T-helper 2 cell treated with Interferon-gamma antibody and Interleukin-4, amounts not matched to agents 5 μg/mL and 100 μg/mL, for 36 hours (primary cell): ENCODE measurements around the gene ORAI3.
"Not testable (repeated sequence)": the region's sequence is repeated elsewhere in the genome, so short reads cannot be mapped to it uniquely, and the experiment has no call there.

Source experiments
- DNase-seq: peaks from one replicate; pipeline ENCODE4 v3.0.0; 2021; ENCODE audit warnings: low spot score
- H3K27ac Mint-ChIP-seq: one replicate; pipeline ENCODE4 v1.8.0; 2021; ENCODE audit warnings: mild to moderate bottlenecking, mixed read lengths
- H3K27me3 Mint-ChIP-seq: one replicate; pipeline ENCODE4 v1.8.0; 2021; ENCODE audit warnings: low read depth, mixed read lengths
- H3K36me3 Mint-ChIP-seq: one replicate; pipeline ENCODE4 v1.8.0; 2021; ENCODE audit warnings: low read depth, mixed read lengths
- H3K4me1 Mint-ChIP-seq: one replicate; pipeline ENCODE4 v1.8.0; 2021; ENCODE audit warnings: low read depth, mixed read lengths
- H3K4me3 Mint-ChIP-seq: one replicate; pipeline ENCODE4 v1.8.0; 2022; ENCODE audit warnings: mild to moderate bottlenecking, moderate library complexity, mixed read lengths
- H3K9me3 Mint-ChIP-seq: one replicate; pipeline ENCODE4 v1.8.0; 2021; ENCODE audit warnings: mixed read lengths

Gene ORAI3

GRCh38 chr16:30927789-30928378 is 21.0 kb upstream of the ORAI3 start:
- Mint-ChIP-seq H3K36me3 (peaks cover 15% of the 10 kb centered on the region), H3K27me3 (no peaks in the 10 kb centered on the region)

GRCh38 chr16:30928390-30928789 is 20.5 kb upstream of the ORAI3 start:
- peaks cover 15% of the 10 kb centered on the region for H3K36me3 Mint-ChIP-seq
- no peaks in the 10 kb centered on the region for H3K9me3 Mint-ChIP-seq
- no peak overlapping the region for H3K27ac Mint-ChIP-seq
- no peaks in the 10 kb centered on the region for H3K27me3 Mint-ChIP-seq
- no peak overlapping the region for H3K4me3 Mint-ChIP-seq
- H3K4me1 Mint-ChIP-seq: peaks cover 17% of the 10 kb centered on the region
- no peak for DNase-seq

More at GRCh38 chr16:30927789-30928378, 21.0 kb upstream of the ORAI3 start:
- peak; percentile 29 for DNase-seq
- no peak overlapping the region for H3K27ac Mint-ChIP-seq
- no peak overlapping the region for H3K4me3 Mint-ChIP-seq
- H3K9me3 Mint-ChIP-seq: no peaks in the 10 kb centered on the region
- H3K4me1 Mint-ChIP-seq: peaks cover 17% of the 10 kb centered on the region

- Mint-ChIP-seq H3K4me1 (peaks cover 17% of the 10 kb centered on the region), H3K36me3 (peaks cover 15% of the 10 kb centered on the region), H3K9me3 (no peaks in the 10 kb centered on the region), H3K27ac (no peak overlapping the region), H3K27me3 (no peaks in the 10 kb centered on the region), H3K4me3 (no peak overlapping the region)
- no peak for DNase-seq
These were observed 19.7 kb upstream of the ORAI3 start for GRCh38 chr16:30929167-30929566.

- peaks cover 18% of the 10 kb centered on the region for H3K4me1 Mint-ChIP-seq
- H3K36me3 Mint-ChIP-seq: peaks cover 15% of the 10 kb centered on the region
- H3K27me3 Mint-ChIP-seq: no peaks in the 10 kb centered on the region
- H3K9me3 Mint-ChIP-seq: no peaks in the 10 kb centered on the region
- no peak for DNase-seq
- H3K4me3 Mint-ChIP-seq: no peak overlapping the region
- H3K27ac Mint-ChIP-seq: no peak overlapping the region
These were observed 18.7 kb upstream of the ORAI3 start for GRCh38 chr16:30930160-30930571.

GRCh38 chr16:30931068-30931650 is 17.7 kb upstream of the ORAI3 start:
- H3K9me3 Mint-ChIP-seq: no peaks in the 10 kb centered on the region
- peaks cover 16% of the 10 kb centered on the region for H3K36me3 Mint-ChIP-seq
- H3K27me3 Mint-ChIP-seq: no peaks in the 10 kb centered on the region
- DNase-seq: no peak
- no peak overlapping the region for H3K4me3 Mint-ChIP-seq
- peaks cover 17% of the 10 kb centered on the region for H3K4me1 Mint-ChIP-seq
- H3K27ac Mint-ChIP-seq: no peak overlapping the region

- peak overlapping the region; percentile 33 for H3K27ac Mint-ChIP-seq
- no peak overlapping the region for H3K4me3 Mint-ChIP-seq
- peaks cover 18% of the 10 kb centered on the region for H3K36me3 Mint-ChIP-seq
- H3K9me3 Mint-ChIP-seq: no peaks in the 10 kb centered on the region
- peak; percentile 33 for DNase-seq
- no peaks in the 10 kb centered on the region for H3K27me3 Mint-ChIP-seq
- peaks cover 17% of the 10 kb centered on the region for H3K4me1 Mint-ChIP-seq
These were observed 13.9 kb upstream of the ORAI3 start for GRCh38 chr16:30934827-30935557.

- Mint-ChIP-seq H3K4me3 (no peak overlapping the region), H3K9me3 (no peaks in the 10 kb centered on the region), H3K27ac (peak overlapping the region; percentile 63), H3K36me3 (peaks cover 11% of the 10 kb centered on the region), H3K27me3 (no peaks in the 10 kb centered on the region), H3K4me1 (peaks cover 27% of the 10 kb centered on the region)
- no peak for DNase-seq
These were observed 11.2 kb upstream of the ORAI3 start for GRCh38 chr16:30937692-30938091.

GRCh38 chr16:30939571-30939970 is 9.3 kb upstream of the ORAI3 start:
- H3K27me3 Mint-ChIP-seq, H3K9me3 Mint-ChIP-seq, H3K4me3 Mint-ChIP-seq, DNase-seq, H3K27ac Mint-ChIP-seq: not testable (repeated sequence)
- Mint-ChIP-seq H3K36me3 (peaks cover 19% of the 10 kb centered on the region), H3K4me1 (peaks cover 29% of the 10 kb centered on the region)

- no peaks in the 10 kb centered on the region for H3K9me3 Mint-ChIP-seq
- DNase-seq: peak; percentile 72
- H3K4me1 Mint-ChIP-seq: peaks cover 20% of the 10 kb centered on the region
- peak overlapping the region; percentile 73 for H3K4me3 Mint-ChIP-seq
- peaks cover 23% of the 10 kb centered on the region for H3K36me3 Mint-ChIP-seq
- peak overlapping the region; percentile 45 for H3K27ac Mint-ChIP-seq
- H3K27me3 Mint-ChIP-seq: no peaks in the 10 kb centered on the region
These were observed 7.1 kb upstream of the ORAI3 start for GRCh38 chr16:30941600-30942425.

- Mint-ChIP-seq H3K27ac (peak overlapping the region; percentile 60), H3K9me3 (no peaks in the 10 kb centered on the region), H3K4me1 (peaks cover 18% of the 10 kb centered on the region), H3K4me3 (peak overlapping the region; percentile 73), H3K27me3 (no peaks in the 10 kb centered on the region), H3K36me3 (peaks cover 21% of the 10 kb centered on the region)
- no peak for DNase-seq
These were observed 6.5 kb upstream of the ORAI3 start for GRCh38 chr16:30942426-30942806.

- Mint-ChIP-seq H3K27ac (no peak overlapping the region), H3K4me3 (no peak overlapping the region), H3K27me3 (no peaks in the 10 kb centered on the region), H3K4me1 (peaks cover 12% of the 10 kb centered on the region), H3K36me3 (peaks cover 18% of the 10 kb centered on the region), H3K9me3 (no peaks in the 10 kb centered on the region)
- DNase-seq: no peak
These were observed 4.5 kb upstream of the ORAI3 start for GRCh38 chr16:30944352-30944751.

- no peak overlapping the region for H3K4me3 Mint-ChIP-seq
- DNase-seq: no peak
- H3K4me1 Mint-ChIP-seq: peaks cover 18% of the 10 kb centered on the region
- no peaks in the 10 kb centered on the region for H3K27me3 Mint-ChIP-seq
- peaks cover 23% of the 10 kb centered on the region for H3K36me3 Mint-ChIP-seq
- H3K9me3 Mint-ChIP-seq: no peaks in the 10 kb centered on the region
- no peak overlapping the region for H3K27ac Mint-ChIP-seq
These were observed 2.0 kb upstream of the ORAI3 start for GRCh38 chr16:30946671-30947540.

- H3K27me3 Mint-ChIP-seq: no peaks in the 10 kb centered on the region
- H3K27ac Mint-ChIP-seq: no peak overlapping the region
- H3K4me3 Mint-ChIP-seq: no peak overlapping the region
- peaks cover 15% of the 10 kb centered on the region for H3K4me1 Mint-ChIP-seq
- H3K9me3 Mint-ChIP-seq: no peaks in the 10 kb centered on the region
- H3K36me3 Mint-ChIP-seq: peaks cover 24% of the 10 kb centered on the region
- no peak for DNase-seq
These were observed 1.4 kb upstream of the ORAI3 start for GRCh38 chr16:30947541-30947858.
